Neural cell (in vitro differentiated cells): ENCODE measurements around the gene GTF2H3. TPM values are rescaled to one million over a fixed set of nuclear protein-coding genes. Genes with fewer than 3 reads are reported as not detected.

Experiments
- H2AFZ ChIP-seq: fragments of 200-600, 300-800 bp; sonication (generic), shearing (Covaris generic); 2 replicates; pipeline ENCODE4 v1.6.0; 2014; ENCODE audit warnings: low read depth, mild to moderate bottlenecking, antibody characterized with exemption, low read length, moderate library complexity
- H3F3A ChIP-seq: fragments of 200-600 bp; shearing (Covaris generic); 2 replicates; pipeline ENCODE4 v1.6.1; 2016; ENCODE audit warnings: mild to moderate bottlenecking, moderate library complexity, mixed read lengths, antibody characterized with exemption, low read length; ENCODE audit not compliant: insufficient read depth, poor library complexity, severe bottlenecking
- H3K27ac ChIP-seq: fragments of 200-600, 300-800 bp; sonication (generic), shearing (Covaris generic); 2 replicates; pipeline ENCODE4 v1.5.1; 2014; ENCODE audit warnings: mild to moderate bottlenecking, low read length, moderate library complexity
- H3K27me3 ChIP-seq: fragments of 300-800, 200-600 bp; sonication (generic), shearing (Covaris generic); 2 replicates; pipeline ENCODE4 v1.6.0; 2014; ENCODE audit warnings: mild to moderate bottlenecking, low read depth, low read length, moderate library complexity; ENCODE audit not compliant: insufficient read depth
- H3K36me3 ChIP-seq: fragments of 300-800, 200-600 bp; sonication (generic), shearing (Covaris generic); 2 replicates; pipeline ENCODE4 v1.5.1; 2014; ENCODE audit warnings: mild to moderate bottlenecking, antibody characterized with exemption, low read length, moderate library complexity; ENCODE audit not compliant: insufficient read depth
- H3K4me2 ChIP-seq: fragments of 300-800, 200-600 bp; sonication (generic), shearing (Covaris generic); 2 replicates; pipeline ENCODE4 v1.6.0; 2014; ENCODE audit warnings: mild to moderate bottlenecking, low read length
- H3K4me3 ChIP-seq: fragments of 300-800, 200-600 bp; sonication (generic), shearing (Covaris generic); 2 replicates; pipeline ENCODE4 v1.5.1; 2014; ENCODE audit warnings: mild to moderate bottlenecking, low read length, moderate library complexity
- H3K79me2 ChIP-seq: fragments of 200-600 bp; shearing (Covaris generic); replicated peaks from 2 replicates; pipeline ENCODE4 v1.6.0; 2014; ENCODE audit warnings: mild to moderate bottlenecking, low read length, moderate library complexity; ENCODE audit not compliant: insufficient read depth
- H3K9ac ChIP-seq: fragments of 300-800, 200-600 bp; sonication (generic), shearing (Covaris generic); 2 replicates; pipeline ENCODE4 v1.6.1; 2016; ENCODE audit warnings: mild to moderate bottlenecking, low read length, mixed read lengths
- H3K9me2 ChIP-seq: fragments of 200-600 bp; shearing (Covaris generic); 2 replicates; pipeline ENCODE4 v1.6.1; 2016; ENCODE audit warnings: mild to moderate bottlenecking, low read length, mixed read lengths; ENCODE audit not compliant: insufficient read depth
- H3K9me3 ChIP-seq: fragments of 200-600, 300-800 bp; sonication (generic), shearing (Covaris generic); 2 replicates; pipeline ENCODE4 v1.6.1; 2016; ENCODE audit warnings: mild to moderate bottlenecking, mixed run types, low read length, moderate library complexity, mixed read lengths
- H4K20me1 ChIP-seq: fragments of 200-600 bp; shearing (Covaris generic); 2 replicates; pipeline ENCODE4 v1.6.1; 2016; ENCODE audit warnings: mild to moderate bottlenecking, mixed run types; ENCODE audit not compliant: insufficient read depth
- CTCF ChIP-seq: fragments of 450-650 bp; IDR thresholded peaks from 2 replicates; pipeline ENCODE4 v1.5.1; 2014; ENCODE audit warnings: antibody characterized with exemption, mild to moderate bottlenecking, moderate library complexity; ENCODE audit not compliant: poor library complexity, severe bottlenecking
- EP300 ChIP-seq: fragments of 450-650 bp; conservative IDR thresholded peaks from 2 replicates; pipeline ENCODE4 v1.6.1; 2014; ENCODE audit warnings: antibody characterized with exemption, mild to moderate bottlenecking, moderate library complexity; ENCODE audit not compliant: poor library complexity, severe bottlenecking
- EZH2 ChIP-seq: fragments of 200-600, 300-800 bp; shearing (Covaris generic), sonication (generic); IDR thresholded peaks from 2 replicates; pipeline ENCODE4 v1.6.1; 2014; ENCODE audit warnings: antibody characterized with exemption, low read length, borderline replicate concordance, mild to moderate bottlenecking; ENCODE audit not compliant: insufficient read depth, poor library complexity, severe bottlenecking
- MXI1 ChIP-seq: fragments of 450-650 bp; conservative IDR thresholded peaks from 2 replicates; pipeline ENCODE4 v1.6.1; 2014; ENCODE audit warnings: antibody characterized with exemption, mild to moderate bottlenecking; ENCODE audit not compliant: poor library complexity, severe bottlenecking
- POLR2AphosphoS5 ChIP-seq: IDR thresholded peaks from 2 replicates; pipeline ENCODE4 v1.6.1; 2012
- RAD21 ChIP-seq: fragments of 450-650 bp; conservative IDR thresholded peaks from 2 replicates; pipeline ENCODE4 v1.6.1; 2014; ENCODE audit warnings: antibody characterized with exemption, mild to moderate bottlenecking, moderate library complexity
- REST ChIP-seq: IDR thresholded peaks from 2 replicates; pipeline ENCODE4 v1.6.1; 2012; ENCODE audit warnings: borderline replicate concordance
- SMC3 ChIP-seq: fragments of 450-650 bp; conservative IDR thresholded peaks from 2 replicates; pipeline ENCODE4 v1.6.1; 2014; ENCODE audit warnings: antibody characterized with exemption, mild to moderate bottlenecking, moderate library complexity; ENCODE audit not compliant: poor library complexity
- TAF1 ChIP-seq: IDR thresholded peaks from 2 replicates; pipeline ENCODE4 v1.6.1; 2012; ENCODE audit warnings: low read depth
- polyA plus RNA-seq: library from polyadenylated mRNA; depleted of rRNA; stranded (reverse); fragments of >200 nt; gene quantifications from 2 replicates; pipeline ENCODE4 v1.2.3, GENCODE V29; 2014

The GTF2H3 gene
- polyA plus RNA-seq, 1 donor from 2014 or later = 47.8 TPM

DNA sequence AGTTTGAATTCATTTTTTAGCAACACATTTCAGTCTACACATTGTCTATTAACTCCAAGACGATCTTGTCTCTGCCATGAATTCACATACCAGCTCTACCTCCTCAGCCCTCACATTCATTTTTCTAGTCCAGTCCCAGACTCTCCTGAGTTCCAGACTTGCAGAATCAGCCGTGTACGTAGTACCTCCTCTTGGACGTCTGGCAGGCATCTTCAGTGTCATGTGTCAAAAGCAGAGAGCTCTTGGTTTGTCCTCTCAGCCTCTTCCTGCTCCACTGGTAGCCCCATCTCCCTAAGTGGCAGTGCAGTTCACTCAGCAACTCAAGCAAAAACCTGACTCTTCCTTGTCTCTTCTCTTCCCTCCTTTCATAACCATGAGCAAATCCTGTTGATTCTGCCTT, 22.8 kb downstream of the GTF2H3 start:
- Histone ChIP-seq H3F3A (no peaks in the 10 kb centered on the region), H3K4me3 (no peak overlapping the region), H3K9me3 (no peaks in the 10 kb centered on the region), H3K9me2 (no peaks in the 10 kb centered on the region), H3K9ac (no peak overlapping the region), H2AFZ (no peak overlapping the region), H3K27me3 (no peaks in the 10 kb centered on the region), H4K20me1 (no peaks in the 10 kb centered on the region), H3K79me2 (no peaks in the 10 kb centered on the region), H3K36me3 (peaks cover 5% of the 10 kb centered on the region), H3K4me2 (no peak overlapping the region), H3K27ac (no peak overlapping the region)
- TF ChIP-seq REST (no peak), MXI1 (no peak), SMC3 (no peak)

DNA sequence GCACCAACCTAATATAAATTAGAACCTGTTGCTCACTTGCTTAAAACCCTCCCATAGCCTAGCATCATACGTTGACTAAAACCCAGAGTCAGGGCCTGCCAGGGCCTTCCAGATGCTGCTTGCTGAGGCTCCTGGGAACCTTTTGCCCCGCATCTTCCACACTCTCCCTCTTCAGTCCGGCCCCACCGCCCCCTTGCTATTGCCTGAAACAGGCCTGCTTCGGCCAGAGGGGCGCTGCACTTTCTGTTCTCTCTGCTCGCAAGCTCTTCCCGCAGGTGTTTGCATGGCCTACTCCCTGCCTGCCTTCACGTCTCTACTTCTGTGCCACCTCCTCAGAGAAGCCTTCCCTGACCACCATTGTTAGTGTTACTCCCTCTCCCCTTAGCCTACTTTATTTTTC, 23.6 kb downstream of the GTF2H3 start:
- Histone ChIP-seq H3F3A (no peaks in the 10 kb centered on the region), H3K27me3 (no peaks in the 10 kb centered on the region), H3K4me3 (no peak overlapping the region), H3K9ac (no peak overlapping the region), H3K27ac (no peak overlapping the region), H3K9me3 (no peaks in the 10 kb centered on the region), H3K9me2 (no peaks in the 10 kb centered on the region), H3K36me3 (peaks cover 5% of the 10 kb centered on the region), H3K4me2 (no peak overlapping the region), H4K20me1 (no peaks in the 10 kb centered on the region), H3K79me2 (no peaks in the 10 kb centered on the region), H2AFZ (no peak overlapping the region)
- TF ChIP-seq TAF1 = no peak
- no peak for TF ChIP-seq SMC3
- TF ChIP-seq RAD21 = no peak
- no peak for TF ChIP-seq EP300
- no peak for TF ChIP-seq REST
- no peak for TF ChIP-seq MXI1
- TF ChIP-seq POLR2AphosphoS5 = no peak
- TF ChIP-seq EZH2 = no peak
- no peak for TF ChIP-seq CTCF
